ENCODE measurements around the gene USP43. TPM values are rescaled to one million over a fixed set of nuclear protein-coding genes. Genes with fewer than 3 reads are reported as not detected.

The USP43 gene
- polyA plus RNA-seq, 1 of the 3 experiments (the other 2 are of a cell fraction): 0.07 TPM

GRCh38 chr17:9771465-9771864 is 126.1 kb downstream of the USP43 start:
- H3K79me2 ChIP-seq (ENCODE audit: insufficient read depth): no peaks in the 10 kb centered on the region
- TF ChIP-seq, protein P1, sequence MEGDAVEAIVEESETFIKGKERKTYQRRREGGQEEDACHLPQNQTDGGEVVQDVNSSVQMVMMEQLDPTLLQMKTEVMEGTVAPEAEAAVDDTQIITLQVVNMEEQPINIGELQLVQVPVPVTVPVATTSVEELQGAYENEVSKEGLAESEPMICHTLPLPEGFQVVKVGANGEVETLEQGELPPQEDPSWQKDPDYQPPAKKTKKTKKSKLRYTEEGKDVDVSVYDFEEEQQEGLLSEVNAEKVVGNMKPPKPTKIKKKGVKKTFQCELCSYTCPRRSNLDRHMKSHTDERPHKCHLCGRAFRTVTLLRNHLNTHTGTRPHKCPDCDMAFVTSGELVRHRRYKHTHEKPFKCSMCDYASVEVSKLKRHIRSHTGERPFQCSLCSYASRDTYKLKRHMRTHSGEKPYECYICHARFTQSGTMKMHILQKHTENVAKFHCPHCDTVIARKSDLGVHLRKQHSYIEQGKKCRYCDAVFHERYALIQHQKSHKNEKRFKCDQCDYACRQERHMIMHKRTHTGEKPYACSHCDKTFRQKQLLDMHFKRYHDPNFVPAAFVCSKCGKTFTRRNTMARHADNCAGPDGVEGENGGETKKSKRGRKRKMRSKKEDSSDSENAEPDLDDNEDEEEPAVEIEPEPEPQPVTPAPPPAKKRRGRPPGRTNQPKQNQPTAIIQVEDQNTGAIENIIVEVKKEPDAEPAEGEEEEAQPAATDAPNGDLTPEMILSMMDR (IDR thresholded peaks at IDR 0.05): no peak
- TF ChIP-seq GABPA (IDR thresholded peaks at IDR 0.05; ENCODE audit: low read depth) (no peak), TAF1 (IDR thresholded peaks at IDR 0.05; ENCODE audit: borderline replicate concordance, low read depth, low read length) (no peak), FOXM1 (IDR thresholded peaks at IDR 0.05; ENCODE audit: low read depth) (no peak), SIN3A (IDR thresholded peaks at IDR 0.05; ENCODE audit: borderline replicate concordance, low read depth, low read length) (no peak), RAD21 (IDR thresholded peaks at IDR 0.05; ENCODE audit: low read length) (no peak), EP300 (IDR thresholded peaks at IDR 0.05; ENCODE audit: borderline replicate concordance in 1 of 2, low read depth in 1 of 2, low read length in 1 of 2) (no peak), EZH2phosphoT487 (IDR thresholded peaks at IDR 0.05; ENCODE audit: borderline replicate concordance, low read depth) (no peak), JUND (IDR thresholded peaks at IDR 0.05) (no peak), TCF12 (IDR thresholded peaks at IDR 0.05) (no peak), RCOR1 (IDR thresholded peaks at IDR 0.05; ENCODE audit: low read length) (no peak)
- TF ChIP-seq, protein P2, sequence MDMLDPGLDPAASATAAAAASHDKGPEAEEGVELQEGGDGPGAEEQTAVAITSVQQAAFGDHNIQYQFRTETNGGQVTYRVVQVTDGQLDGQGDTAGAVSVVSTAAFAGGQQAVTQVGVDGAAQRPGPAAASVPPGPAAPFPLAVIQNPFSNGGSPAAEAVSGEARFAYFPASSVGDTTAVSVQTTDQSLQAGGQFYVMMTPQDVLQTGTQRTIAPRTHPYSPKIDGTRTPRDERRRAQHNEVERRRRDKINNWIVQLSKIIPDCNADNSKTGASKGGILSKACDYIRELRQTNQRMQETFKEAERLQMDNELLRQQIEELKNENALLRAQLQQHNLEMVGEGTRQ (IDR thresholded peaks at IDR 0.05; ENCODE audit: borderline replicate concordance, low read depth, low read length): no peak
- H3K36me3 ChIP-seq (replicated peaks in 1 of 2; ENCODE audit: control insufficient read depth in 1 of 2, insufficient read depth in 2 of 2, low read length in 1 of 2): no peaks in the 10 kb centered on the region
- no peaks in the 10 kb centered on the region for H3K9me2 ChIP-seq
- CTCF ChIA-PET: no interaction called here
- H3K4me2 ChIP-seq: no peak overlapping the region
- no peak overlapping the region for H3K9ac ChIP-seq
- H4K20me1 ChIP-seq (ENCODE audit: insufficient read depth): no peaks in the 10 kb centered on the region
- no peaks in the 10 kb centered on the region for H3K9me3 ChIP-seq
- WGBS (ENCODE audit: low lambda C conversion rate): 32% methylated on average over 18 of the region's 27 CpGs
- H2AFZ ChIP-seq (ENCODE audit: low read depth): no peak overlapping the region
- H3K4me1 ChIP-seq (ENCODE audit: control insufficient read depth in 1 of 2, insufficient read depth in 2 of 2, low read depth in 1 of 2, low read length in 1 of 2): no peaks in the 10 kb centered on the region
- POLR2A ChIA-PET: no interaction called here
- H3F3A ChIP-seq (replicated peaks; ENCODE audit: insufficient read depth): no peaks in the 10 kb centered on the region
- no peak overlapping the region for H3K4me3 ChIP-seq (ENCODE audit: low read depth in 2 of 2, low read length in 1 of 2)
- no peak overlapping the region for H3K27ac ChIP-seq (ENCODE audit: low read depth in 2 of 2, low read length in 1 of 2)
- H3K27me3 ChIP-seq (ENCODE audit: insufficient read depth): peaks cover 60% of the 10 kb centered on the region
- DNase-seq: no peak

- H3K79me2 ChIP-seq (ENCODE audit: insufficient read depth): no peaks in the 10 kb centered on the region
- ChIA-PET CTCF (interaction anchor here (0.7 kb wide), 1 partner anchor 44 kb away, joined by 3 read pairs; no protein-coding TSS in a partner anchor), POLR2A (no interaction called here)
- 23% methylated on average over 9 of the region's 19 CpGs for WGBS (ENCODE audit: low lambda C conversion rate)
- no peaks in the 10 kb centered on the region for H3K9me2 ChIP-seq
- TF ChIP-seq YY1 (IDR thresholded peaks at IDR 0.05; ENCODE audit: low read depth) (no peak), TCF12 (IDR thresholded peaks at IDR 0.05) (no peak), POLR2AphosphoS5 (IDR thresholded peaks at IDR 0.05; ENCODE audit: low read depth, low read length) (no peak), EZH2phosphoT487 (IDR thresholded peaks at IDR 0.05; ENCODE audit: borderline replicate concordance, low read depth) (no peak), CHD2 (IDR thresholded peaks at IDR 0.05; ENCODE audit: low read length, partially characterized antibody) (no peak), FOXM1 (IDR thresholded peaks at IDR 0.05; ENCODE audit: low read depth) (no peak), GATA2 (CRISPR knock-in tag; IDR thresholded peaks at IDR 0.05) (no peak), ELF1 (IDR thresholded peaks at IDR 0.05) (no peak), PBX3 (IDR thresholded peaks at IDR 0.05) (no peak)
- H3K9ac ChIP-seq: no peak overlapping the region
- no peak overlapping the region for H3K4me2 ChIP-seq
- H3K9me3 ChIP-seq: no peaks in the 10 kb centered on the region
- H3K4me3 ChIP-seq (ENCODE audit: low read depth in 2 of 2, low read length in 1 of 2): no peak overlapping the region
- no peaks in the 10 kb centered on the region for H3K4me1 ChIP-seq (ENCODE audit: control insufficient read depth in 1 of 2, insufficient read depth in 2 of 2, low read depth in 1 of 2, low read length in 1 of 2)
- no peaks in the 10 kb centered on the region for H3F3A ChIP-seq (replicated peaks; ENCODE audit: insufficient read depth)
- no peaks in the 10 kb centered on the region for H4K20me1 ChIP-seq (ENCODE audit: insufficient read depth)
- peaks cover 54% of the 10 kb centered on the region for H3K27me3 ChIP-seq (ENCODE audit: insufficient read depth)
- DNase-seq: no peak
- H3K27ac ChIP-seq (ENCODE audit: low read depth in 2 of 2, low read length in 1 of 2): no peak overlapping the region
- H2AFZ ChIP-seq (ENCODE audit: low read depth): no peak overlapping the region
- H3K36me3 ChIP-seq (replicated peaks in 1 of 2; ENCODE audit: control insufficient read depth in 1 of 2, insufficient read depth in 2 of 2, low read length in 1 of 2): no peaks in the 10 kb centered on the region
These were observed 127.3 kb downstream of the USP43 start for GRCh38 chr17:9772658-9773057.
